ENCODE results near the gene TARDBP. TPM values are rescaled to one million over a fixed set of nuclear protein-coding genes. Genes with fewer than 3 reads are reported as not detected.
"Not testable (repeated sequence)": the region's sequence is repeated elsewhere in the genome, so short reads cannot be mapped to it uniquely, and the experiment has no call there.

The TARDBP gene
- polyA plus RNA-seq, 1 donor from 2014 or later = 129 TPM

DNA sequence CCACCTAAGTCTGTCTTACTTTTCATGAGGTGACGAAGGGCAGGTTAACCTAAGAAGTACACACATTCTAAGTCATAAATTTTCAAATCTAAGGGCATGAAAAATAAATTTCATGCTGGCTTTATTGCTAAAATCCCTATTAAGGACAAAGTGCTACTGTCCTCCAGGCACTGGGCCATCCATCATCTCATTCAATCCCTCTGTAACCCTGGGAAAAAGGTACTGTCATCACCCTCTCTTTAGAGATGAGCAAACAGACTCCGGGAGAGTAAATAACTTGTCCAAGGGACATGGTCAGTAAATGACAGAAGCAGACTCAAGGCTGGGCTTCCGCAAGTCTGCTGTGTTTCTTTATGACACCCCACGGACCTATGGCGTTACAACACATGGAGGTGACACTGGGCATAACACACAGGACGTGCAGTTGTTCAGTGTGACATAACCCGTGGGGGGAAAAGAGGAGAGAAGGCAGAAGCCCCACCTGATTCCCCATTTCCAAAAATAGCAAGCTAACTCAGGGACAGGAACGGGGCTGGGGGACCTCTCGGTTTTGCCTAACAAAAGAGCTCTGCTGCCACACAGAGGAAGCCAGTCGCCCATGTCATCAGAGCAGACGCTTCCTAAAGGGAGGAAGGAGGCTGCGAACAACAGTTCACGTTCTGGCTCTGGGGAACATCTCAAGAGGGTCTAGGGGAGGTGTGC, 59.9 kb downstream of the TARDBP start:
- no peaks in the 10 kb centered on the region for H3K27me3 ChIP-seq (ENCODE audit: insufficient read depth, low read depth, low read length)
- H3K79me2 ChIP-seq (replicated peaks; ENCODE audit: insufficient read depth, low read length) = no peaks in the 10 kb centered on the region
- no peak overlapping the region for H3K9ac ChIP-seq (ENCODE audit: low read length)
- no peaks in the 10 kb centered on the region for H3K9me3 ChIP-seq (ENCODE audit: low read length)
- H3K27ac ChIP-seq (ENCODE audit: low read length) = no peak overlapping the region
- H2AFZ ChIP-seq (ENCODE audit: low read depth, low read length) = no peak overlapping the region
- no peak overlapping the region for H3K4me2 ChIP-seq (ENCODE audit: low read length)
- no peak overlapping the region for H3K4me3 ChIP-seq (ENCODE audit: low read length)
- no peak for TF ChIP-seq SMC3 (conservative IDR thresholded peaks at IDR 0.05; ENCODE audit: poor library complexity)
- no peak for TF ChIP-seq RAD21 (conservative IDR thresholded peaks at IDR 0.05)
- TF ChIP-seq TAF1 (IDR thresholded peaks at IDR 0.05; ENCODE audit: low read depth) = no peak
- TF ChIP-seq POLR2AphosphoS5 (IDR thresholded peaks at IDR 0.05) = no peak
- TF ChIP-seq, protein P1, sequence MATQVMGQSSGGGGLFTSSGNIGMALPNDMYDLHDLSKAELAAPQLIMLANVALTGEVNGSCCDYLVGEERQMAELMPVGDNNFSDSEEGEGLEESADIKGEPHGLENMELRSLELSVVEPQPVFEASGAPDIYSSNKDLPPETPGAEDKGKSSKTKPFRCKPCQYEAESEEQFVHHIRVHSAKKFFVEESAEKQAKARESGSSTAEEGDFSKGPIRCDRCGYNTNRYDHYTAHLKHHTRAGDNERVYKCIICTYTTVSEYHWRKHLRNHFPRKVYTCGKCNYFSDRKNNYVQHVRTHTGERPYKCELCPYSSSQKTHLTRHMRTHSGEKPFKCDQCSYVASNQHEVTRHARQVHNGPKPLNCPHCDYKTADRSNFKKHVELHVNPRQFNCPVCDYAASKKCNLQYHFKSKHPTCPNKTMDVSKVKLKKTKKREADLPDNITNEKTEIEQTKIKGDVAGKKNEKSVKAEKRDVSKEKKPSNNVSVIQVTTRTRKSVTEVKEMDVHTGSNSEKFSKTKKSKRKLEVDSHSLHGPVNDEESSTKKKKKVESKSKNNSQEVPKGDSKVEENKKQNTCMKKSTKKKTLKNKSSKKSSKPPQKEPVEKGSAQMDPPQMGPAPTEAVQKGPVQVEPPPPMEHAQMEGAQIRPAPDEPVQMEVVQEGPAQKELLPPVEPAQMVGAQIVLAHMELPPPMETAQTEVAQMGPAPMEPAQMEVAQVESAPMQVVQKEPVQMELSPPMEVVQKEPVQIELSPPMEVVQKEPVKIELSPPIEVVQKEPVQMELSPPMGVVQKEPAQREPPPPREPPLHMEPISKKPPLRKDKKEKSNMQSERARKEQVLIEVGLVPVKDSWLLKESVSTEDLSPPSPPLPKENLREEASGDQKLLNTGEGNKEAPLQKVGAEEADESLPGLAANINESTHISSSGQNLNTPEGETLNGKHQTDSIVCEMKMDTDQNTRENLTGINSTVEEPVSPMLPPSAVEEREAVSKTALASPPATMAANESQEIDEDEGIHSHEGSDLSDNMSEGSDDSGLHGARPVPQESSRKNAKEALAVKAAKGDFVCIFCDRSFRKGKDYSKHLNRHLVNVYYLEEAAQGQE (IDR thresholded peaks at IDR 0.05; ENCODE audit: borderline replicate concordance) = no peak
- TF ChIP-seq, protein P2, sequence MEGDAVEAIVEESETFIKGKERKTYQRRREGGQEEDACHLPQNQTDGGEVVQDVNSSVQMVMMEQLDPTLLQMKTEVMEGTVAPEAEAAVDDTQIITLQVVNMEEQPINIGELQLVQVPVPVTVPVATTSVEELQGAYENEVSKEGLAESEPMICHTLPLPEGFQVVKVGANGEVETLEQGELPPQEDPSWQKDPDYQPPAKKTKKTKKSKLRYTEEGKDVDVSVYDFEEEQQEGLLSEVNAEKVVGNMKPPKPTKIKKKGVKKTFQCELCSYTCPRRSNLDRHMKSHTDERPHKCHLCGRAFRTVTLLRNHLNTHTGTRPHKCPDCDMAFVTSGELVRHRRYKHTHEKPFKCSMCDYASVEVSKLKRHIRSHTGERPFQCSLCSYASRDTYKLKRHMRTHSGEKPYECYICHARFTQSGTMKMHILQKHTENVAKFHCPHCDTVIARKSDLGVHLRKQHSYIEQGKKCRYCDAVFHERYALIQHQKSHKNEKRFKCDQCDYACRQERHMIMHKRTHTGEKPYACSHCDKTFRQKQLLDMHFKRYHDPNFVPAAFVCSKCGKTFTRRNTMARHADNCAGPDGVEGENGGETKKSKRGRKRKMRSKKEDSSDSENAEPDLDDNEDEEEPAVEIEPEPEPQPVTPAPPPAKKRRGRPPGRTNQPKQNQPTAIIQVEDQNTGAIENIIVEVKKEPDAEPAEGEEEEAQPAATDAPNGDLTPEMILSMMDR (IDR thresholded peaks at IDR 0.05; ENCODE audit: poor library complexity, severe bottlenecking) = no peak
- TF ChIP-seq MXI1 (conservative IDR thresholded peaks at IDR 0.05; ENCODE audit: poor library complexity, severe bottlenecking) = no peak
- TF ChIP-seq EP300 (conservative IDR thresholded peaks at IDR 0.05; ENCODE audit: poor library complexity, severe bottlenecking) = no peak
- no peak for TF ChIP-seq EZH2 (IDR thresholded peaks at IDR 0.05; ENCODE audit: borderline replicate concordance, insufficient read depth, low read length, poor library complexity, severe bottlenecking)
- H3F3A ChIP-seq (ENCODE audit: insufficient read depth, low read length, poor library complexity, severe bottlenecking) = no peaks in the 10 kb centered on the region
- H4K20me1 ChIP-seq (ENCODE audit: insufficient read depth) = no peaks in the 10 kb centered on the region
- no peaks in the 10 kb centered on the region for H3K9me2 ChIP-seq (ENCODE audit: insufficient read depth, low read length)
- peaks cover 5% of the 10 kb centered on the region for H3K36me3 ChIP-seq (ENCODE audit: insufficient read depth, low read length)

DNA sequence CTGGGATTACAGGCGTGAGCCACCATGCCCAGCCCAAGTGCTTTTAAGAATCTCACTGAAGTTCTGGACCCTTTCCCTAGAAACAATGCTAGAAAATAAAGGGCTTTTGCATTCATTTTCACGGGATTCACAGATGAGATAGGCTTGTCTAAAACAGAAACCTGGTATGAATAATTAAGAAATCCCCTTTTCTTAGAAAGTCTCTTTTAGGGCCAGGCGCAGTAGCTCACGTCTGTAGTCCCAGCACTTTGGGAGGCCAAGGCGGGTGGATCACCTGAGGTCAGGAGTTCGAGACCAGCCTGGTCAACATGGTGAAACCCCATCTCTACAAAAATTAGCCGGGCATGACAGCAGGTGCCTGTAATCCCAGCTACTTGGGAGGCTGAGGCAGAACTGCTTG, 60.9 kb downstream of the TARDBP start:
- not testable (repeated sequence) for H3K79me2 ChIP-seq (replicated peaks; ENCODE audit: insufficient read depth, low read length); H3K9me2 ChIP-seq (ENCODE audit: insufficient read depth, low read length); H3K9ac ChIP-seq (ENCODE audit: low read length); H3K27ac ChIP-seq (ENCODE audit: low read length); H3K4me2 ChIP-seq (ENCODE audit: low read length); H3F3A ChIP-seq (ENCODE audit: insufficient read depth, low read length, poor library complexity, severe bottlenecking); H3K36me3 ChIP-seq (ENCODE audit: insufficient read depth, low read length); H3K4me3 ChIP-seq (ENCODE audit: low read length); H2AFZ ChIP-seq (ENCODE audit: low read depth, low read length); H3K9me3 ChIP-seq (ENCODE audit: low read length); H3K27me3 ChIP-seq (ENCODE audit: insufficient read depth, low read depth, low read length); H4K20me1 ChIP-seq (ENCODE audit: insufficient read depth)

Other genes starting within 250 kb of the TARDBP start
- gene CASZ1, start 216.0 kb upstream of the TARDBP start, polyA plus RNA-seq = 0.14 and 0.27 TPM in 2 replicates
- not detected in 2 replicates for gene MASP2, start 34.6 kb downstream of the TARDBP start, polyA plus RNA-seq
- 22.9 and 23.2 TPM in 2 replicates for gene SRM, start 47.4 kb downstream of the TARDBP start, polyA plus RNA-seq
- gene EXOSC10, start 87.2 kb downstream of the TARDBP start, polyA plus RNA-seq = 112 and 115 TPM in 2 replicates
- gene ANGPTL7, start 176.7 kb downstream of the TARDBP start, polyA plus RNA-seq = 0.12 TPM in 1 of 2 replicates, not detected in the other
- 41.2 and 44.9 TPM in 2 replicates for gene MTOR, start 249.9 kb downstream of the TARDBP start, polyA plus RNA-seq

Measured in neural cell (in vitro differentiated cells).